Fibroblast of lung (primary cell): ENCODE data around the gene PIK3C3. TPM values are rescaled to one million over a fixed set of nuclear protein-coding genes. Genes with fewer than 3 reads are reported as not detected.

Experiments used
- DNase-seq, 2 donors: peaks; one replicate each; pipeline versions ENCODE4 v3.0.0 to v3.0.0-alpha.2; 2010; ENCODE audit warnings: low read depth in 2 of 2
- H2AFZ ChIP-seq: 2 replicates; pipeline ENCODE4 v1.5.1; 2012; ENCODE audit warnings: low read length, control low read depth, inconsistent platforms
- H3K27ac ChIP-seq: 2 replicates; pipeline ENCODE4 v1.5.1; 2011; ENCODE audit warnings: low read length, control low read depth; ENCODE audit not compliant: insufficient read depth
- H3K27me3 ChIP-seq: 2 replicates; pipeline ENCODE4 v1.5.1; 2011; ENCODE audit warnings: mild to moderate bottlenecking, low read length; ENCODE audit not compliant: control insufficient read depth, insufficient read depth
- H3K36me3 ChIP-seq: 2 replicates; pipeline ENCODE4 v1.5.1; 2011; ENCODE audit warnings: low read length; ENCODE audit not compliant: control insufficient read depth, insufficient read depth
- H3K4me1 ChIP-seq: 2 replicates; pipeline ENCODE4 v1.5.1; 2011; ENCODE audit warnings: low read length; ENCODE audit not compliant: control insufficient read depth, insufficient read depth; ENCODE audit errors: extremely low read depth
- H3K4me2 ChIP-seq: 2 replicates; pipeline ENCODE4 v1.5.1; 2011; ENCODE audit warnings: low read length, control low read depth; ENCODE audit not compliant: insufficient read depth; ENCODE audit errors: extremely low read depth
- H3K4me3 ChIP-seq, 4 experiments: fragments of 200-600 bp in 1 of 4; sonication (generic) in 1 of 4; replicated peaks in 1 of 4; 2 replicates each; pipeline ENCODE4 v1.5.1; 2011 to 2016; ENCODE audit warnings: low read length in 4 of 4, low read depth in 3 of 4, mild to moderate bottlenecking in 3 of 4, control low read depth in 2 of 4, inconsistent platforms in 1 of 4, mixed read lengths in 1 of 4; ENCODE audit not compliant: insufficient read depth in 1 of 4; ENCODE audit errors: control extremely low read depth in 1 of 4
- H3K79me2 ChIP-seq: 2 replicates; pipeline ENCODE4 v1.5.1; 2012; ENCODE audit warnings: mild to moderate bottlenecking, low read length, inconsistent platforms; ENCODE audit not compliant: control insufficient read depth, insufficient read depth
- H3K9ac ChIP-seq: 2 replicates; pipeline ENCODE4 v1.5.1; 2011; ENCODE audit warnings: mild to moderate bottlenecking, low read length, control low read depth; ENCODE audit not compliant: insufficient read depth
- H3K9me3 ChIP-seq: 2 replicates; pipeline ENCODE4 v1.5.1; 2012; ENCODE audit warnings: low read depth, low read length; ENCODE audit not compliant: control insufficient read depth, insufficient read depth
- H4K20me1 ChIP-seq: 2 replicates; pipeline ENCODE4 v1.5.1; 2011; ENCODE audit warnings: low read length; ENCODE audit not compliant: control insufficient read depth, insufficient read depth; ENCODE audit errors: extremely low read depth
- EZH2 ChIP-seq: IDR thresholded peaks from 2 replicates; pipeline ENCODE4 v1.5.1; 2012; ENCODE audit warnings: low read length, control low read depth, mild to moderate bottlenecking; ENCODE audit errors: missing control alignments
- polyA plus RNA-seq, 2 donors: library from polyadenylated mRNA; depleted of rRNA in 1 of 2; stranded (reverse) in 1 of 2; unstranded in 1 of 2; fragments of >200 nt; gene quantifications; 2 replicates each; pipeline ENCODE4 v1.2.1, GENCODE V29; 2011 to 2012; ENCODE audit warnings: missing spikeins in 1 of 2
- total RNA-seq: library from RNA; depleted of rRNA; stranded (reverse); fragments of >200 nt; gene quantifications from 2 replicates; pipeline ENCODE4 v1.2.1, GENCODE V29; 2014
- TF ChIP-seq, protein P1 (sequence below), 2 donors: IDR thresholded peaks in 1 of 2; conservative IDR thresholded peaks in 1 of 2; 1 replicate in 1 of 2; 2 replicates in 1 of 2; pipeline ENCODE4 v1.5.1; 2011 to 2012; ENCODE audit warnings: low read length in 2 of 2, control low read depth in 1 of 2, inconsistent platforms in 1 of 2, low read depth in 1 of 2, mild to moderate bottlenecking in 1 of 2

Gene PIK3C3
- total and polyA plus RNA-seq, 2 donors (not counting 1 experiment from before 2014, with no cell fraction given): 28.9 to 58.6 TPM

DNA sequence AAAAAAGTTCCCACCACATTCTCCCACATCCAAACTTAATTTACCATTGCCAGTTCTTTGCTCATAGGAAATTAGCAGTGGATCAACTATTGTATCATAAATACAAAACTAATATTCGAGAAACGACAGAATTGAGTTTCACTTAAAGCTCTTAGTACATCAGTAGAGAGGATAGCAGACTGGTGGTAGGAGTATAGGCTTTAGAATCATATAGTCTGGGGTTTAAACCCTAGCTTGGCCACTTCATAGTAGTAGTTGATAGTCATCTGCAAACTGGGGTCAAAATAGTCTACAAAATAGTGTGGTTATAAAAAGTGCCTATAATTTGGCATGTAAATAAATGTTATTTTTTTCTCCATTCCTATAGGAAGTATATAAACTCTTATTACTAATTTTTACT lies 30.9 kb downstream of the PIK3C3 start:
- no peaks in the 10 kb centered on the region for H3K79me2 ChIP-seq
- no peaks in the 10 kb centered on the region for H3K27me3 ChIP-seq
- H3K4me1 ChIP-seq: no peaks in the 10 kb centered on the region
- TF ChIP-seq, protein P1, sequence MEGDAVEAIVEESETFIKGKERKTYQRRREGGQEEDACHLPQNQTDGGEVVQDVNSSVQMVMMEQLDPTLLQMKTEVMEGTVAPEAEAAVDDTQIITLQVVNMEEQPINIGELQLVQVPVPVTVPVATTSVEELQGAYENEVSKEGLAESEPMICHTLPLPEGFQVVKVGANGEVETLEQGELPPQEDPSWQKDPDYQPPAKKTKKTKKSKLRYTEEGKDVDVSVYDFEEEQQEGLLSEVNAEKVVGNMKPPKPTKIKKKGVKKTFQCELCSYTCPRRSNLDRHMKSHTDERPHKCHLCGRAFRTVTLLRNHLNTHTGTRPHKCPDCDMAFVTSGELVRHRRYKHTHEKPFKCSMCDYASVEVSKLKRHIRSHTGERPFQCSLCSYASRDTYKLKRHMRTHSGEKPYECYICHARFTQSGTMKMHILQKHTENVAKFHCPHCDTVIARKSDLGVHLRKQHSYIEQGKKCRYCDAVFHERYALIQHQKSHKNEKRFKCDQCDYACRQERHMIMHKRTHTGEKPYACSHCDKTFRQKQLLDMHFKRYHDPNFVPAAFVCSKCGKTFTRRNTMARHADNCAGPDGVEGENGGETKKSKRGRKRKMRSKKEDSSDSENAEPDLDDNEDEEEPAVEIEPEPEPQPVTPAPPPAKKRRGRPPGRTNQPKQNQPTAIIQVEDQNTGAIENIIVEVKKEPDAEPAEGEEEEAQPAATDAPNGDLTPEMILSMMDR (conservative IDR thresholded peaks at IDR 0.05 in 1 of 2, IDR thresholded peaks at IDR 0.05 in 1 of 2; ENCODE audit: low read depth in 1 of 2, low read length in 2 of 2): no peak
- no peak for TF ChIP-seq EZH2
- no peaks in the 10 kb centered on the region for H3K36me3 ChIP-seq
- no peak overlapping the region for H3K9ac ChIP-seq
- H3K9me3 ChIP-seq: no peaks in the 10 kb centered on the region
- no peak overlapping the region for H3K27ac ChIP-seq
- H2AFZ ChIP-seq: no peak overlapping the region
- no peak overlapping the region for H3K4me3 ChIP-seq
- H3K4me2 ChIP-seq: no peak overlapping the region
- no peaks in the 10 kb centered on the region for H4K20me1 ChIP-seq
- no peak for DNase-seq

DNA sequence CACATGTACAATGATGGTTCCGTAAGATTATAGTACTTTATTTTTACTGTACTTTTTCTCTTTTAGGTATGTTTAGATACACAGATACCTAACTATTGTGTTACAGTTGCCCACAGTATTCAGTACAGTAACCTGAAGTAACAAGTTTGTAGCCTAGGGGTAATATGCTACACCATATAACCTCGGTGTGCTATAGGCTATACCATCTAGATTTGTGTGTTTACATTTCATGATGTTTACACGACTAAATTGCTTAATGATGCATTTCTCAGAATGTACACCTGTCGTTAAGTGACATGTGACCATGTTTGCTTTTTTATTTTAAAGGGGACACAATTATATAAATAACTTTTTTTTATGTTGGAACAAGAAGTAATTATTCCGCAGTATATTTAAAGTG lies 34.5 kb downstream of the PIK3C3 start:
- Histone ChIP-seq H3K9ac (no peak overlapping the region), H3K4me1 (no peaks in the 10 kb centered on the region), H3K27me3 (no peaks in the 10 kb centered on the region), H3K27ac (no peak overlapping the region), H2AFZ (no peak overlapping the region), H3K4me2 (no peak overlapping the region), H3K79me2 (no peaks in the 10 kb centered on the region), H3K4me3 (no peak overlapping the region), H3K36me3 (no peaks in the 10 kb centered on the region), H3K9me3 (no peaks in the 10 kb centered on the region), H4K20me1 (no peaks in the 10 kb centered on the region)
- no peak for TF ChIP-seq EZH2
- TF ChIP-seq, protein P1 (conservative IDR thresholded peaks at IDR 0.05 in 1 of 2, IDR thresholded peaks at IDR 0.05 in 1 of 2; ENCODE audit: low read depth in 1 of 2, low read length in 2 of 2): no peak
- no peak for DNase-seq

DNA sequence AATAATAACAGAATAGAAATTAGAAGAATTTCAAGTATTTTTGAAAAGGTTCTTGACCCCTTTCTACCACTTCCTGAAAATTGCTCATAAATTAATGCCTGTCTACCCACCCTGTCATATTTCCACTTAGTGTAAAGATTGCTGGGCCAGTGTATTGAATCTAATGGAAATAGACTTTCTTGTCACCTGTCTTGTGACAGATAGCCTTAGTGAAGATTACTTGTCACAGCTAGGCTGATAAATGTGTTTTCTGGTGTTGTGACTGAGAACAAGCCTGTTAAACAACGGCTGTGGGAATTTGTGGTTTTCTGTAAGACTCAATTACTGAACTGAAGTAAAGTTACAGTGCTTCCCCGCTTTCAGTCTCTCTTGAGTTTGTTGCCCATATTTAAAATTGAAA lies 37.0 kb downstream of the PIK3C3 start:
- peak in 1 of 2 donors; percentile 35 for DNase-seq
- Histone ChIP-seq H2AFZ (no peak overlapping the region), H3K9me3 (no peaks in the 10 kb centered on the region), H3K4me2 (no peak overlapping the region), H3K4me1 (no peaks in the 10 kb centered on the region), H3K27ac (no peak overlapping the region), H3K36me3 (no peaks in the 10 kb centered on the region), H3K27me3 (no peaks in the 10 kb centered on the region), H3K4me3 (no peak overlapping the region), H3K79me2 (no peaks in the 10 kb centered on the region), H3K9ac (no peak overlapping the region), H4K20me1 (no peaks in the 10 kb centered on the region)
- TF ChIP-seq EZH2: no peak
- TF ChIP-seq, protein P1 (conservative IDR thresholded peaks at IDR 0.05 in 1 of 2, IDR thresholded peaks at IDR 0.05 in 1 of 2; ENCODE audit: low read depth in 1 of 2, low read length in 2 of 2): no peak
